Activated naive CD4-positive, alpha-beta T cell treated with anti-CD3 and anti-CD28 coated beads, Interleukin-2, amount 10 ng/mL, durations not matched to agents 7 days and 5 days (primary cell): Measurements from ENCODE around the gene DRC3.

Experiments used
- CTCF ChIA-PET: fragments of 350-600 bp; sonication (Branson Sonifier 250); formaldehyde crosslinking; loops from one replicate; lab custom pipeline; 2021; ENCODE audit warnings: antibody characterized with exemption; lab: Charles Lee
- DNase-seq: peaks from one replicate; pipeline ENCODE4 v3.0.0-alpha.2; 2020
- H3K27ac Mint-ChIP-seq: one replicate; pipeline ENCODE4 v1.8.0; 2021; ENCODE audit warnings: mild to moderate bottlenecking, moderate library complexity, mixed read lengths
- H3K27me3 Mint-ChIP-seq: one replicate; pipeline ENCODE4 v1.8.0; 2021; ENCODE audit warnings: mild to moderate bottlenecking, mixed read lengths
- H3K36me3 Mint-ChIP-seq: one replicate; pipeline ENCODE4 v1.8.0; 2021; ENCODE audit warnings: mixed read lengths
- H3K4me1 Mint-ChIP-seq: one replicate; pipeline ENCODE4 v1.8.0; 2021; ENCODE audit warnings: mixed read lengths
- H3K4me3 Mint-ChIP-seq: one replicate; pipeline ENCODE4 v1.8.0; 2021; ENCODE audit warnings: mild to moderate bottlenecking, moderate library complexity, mixed read lengths
- H3K9me3 Mint-ChIP-seq: one replicate; pipeline ENCODE4 v1.8.0; 2021; ENCODE audit warnings: mixed read lengths

DRC3 gene

DNA sequence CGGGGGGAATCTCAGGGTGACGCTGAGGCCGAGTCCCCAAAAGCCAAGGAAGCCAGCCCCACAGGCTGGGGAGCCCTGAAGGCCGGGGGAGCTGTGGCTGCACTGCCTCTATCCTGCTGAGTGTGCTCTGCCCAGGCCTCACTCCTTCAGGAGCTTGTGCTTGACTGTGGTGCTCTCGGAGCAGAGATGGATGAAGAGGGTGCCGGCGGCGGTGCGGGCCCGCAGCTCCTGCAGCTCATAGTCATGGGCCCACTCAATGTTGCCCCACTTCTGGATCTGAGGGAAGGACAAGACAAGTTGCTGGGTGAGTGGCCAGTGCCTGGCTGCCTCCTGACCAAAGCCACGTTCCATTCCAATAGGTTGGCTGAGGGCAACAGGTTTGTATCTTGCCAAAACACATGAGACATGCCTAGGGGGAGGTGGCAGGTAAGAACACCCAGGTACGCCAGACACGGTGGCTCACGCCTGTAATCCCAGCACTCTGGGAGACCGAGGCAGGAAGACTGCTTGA, 45.8 kb downstream of the DRC3 start:
- no peak for DNase-seq
- CTCF ChIA-PET: interaction anchor here (1.5 kb wide), 1 partner anchor 10 kb away, joined by 3 read pairs; no protein-coding TSS in a partner anchor
- Mint-ChIP-seq H3K36me3 (peaks cover 4% of the 10 kb centered on the region), H3K4me3 (no peak overlapping the region), H3K9me3 (no peaks in the 10 kb centered on the region), H3K27ac (no peak overlapping the region), H3K27me3 (no peaks in the 10 kb centered on the region), H3K4me1 (no peaks in the 10 kb centered on the region)

DNA sequence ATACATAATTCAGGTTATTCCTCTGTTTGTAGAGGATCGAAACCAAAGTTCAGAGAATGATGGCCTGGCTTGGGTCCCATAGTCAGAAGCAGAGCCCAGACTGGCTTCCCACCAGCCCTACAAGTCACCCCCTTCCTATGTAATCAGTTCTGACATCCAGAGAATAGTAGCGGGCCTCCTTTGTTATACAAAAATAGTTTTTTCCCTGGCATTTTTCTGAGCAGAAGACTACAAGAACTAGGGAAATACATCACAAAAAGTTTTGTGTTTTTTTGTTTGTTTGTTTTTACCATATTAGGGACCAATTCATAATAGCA, 47.1 kb downstream of the DRC3 start:
- Mint-ChIP-seq H3K27me3 (no peaks in the 10 kb centered on the region), H3K36me3 (peaks cover 4% of the 10 kb centered on the region), H3K4me3 (no peak overlapping the region), H3K4me1 (no peaks in the 10 kb centered on the region), H3K9me3 (no peaks in the 10 kb centered on the region), H3K27ac (no peak overlapping the region)
- CTCF ChIA-PET: interaction anchor here (1.5 kb wide), 1 partner anchor 11 kb away, joined by 3 read pairs; no protein-coding TSS in a partner anchor
- no peak for DNase-seq

- Mint-ChIP-seq H3K27ac (peak overlapping the region; percentile 5), H3K36me3 (peaks cover 6% of the 10 kb centered on the region), H3K4me1 (peaks cover 4% of the 10 kb centered on the region)
These were observed 48.3 kb downstream of the DRC3 start for GRCh38 chr17:18020971-18021370.

DNA sequence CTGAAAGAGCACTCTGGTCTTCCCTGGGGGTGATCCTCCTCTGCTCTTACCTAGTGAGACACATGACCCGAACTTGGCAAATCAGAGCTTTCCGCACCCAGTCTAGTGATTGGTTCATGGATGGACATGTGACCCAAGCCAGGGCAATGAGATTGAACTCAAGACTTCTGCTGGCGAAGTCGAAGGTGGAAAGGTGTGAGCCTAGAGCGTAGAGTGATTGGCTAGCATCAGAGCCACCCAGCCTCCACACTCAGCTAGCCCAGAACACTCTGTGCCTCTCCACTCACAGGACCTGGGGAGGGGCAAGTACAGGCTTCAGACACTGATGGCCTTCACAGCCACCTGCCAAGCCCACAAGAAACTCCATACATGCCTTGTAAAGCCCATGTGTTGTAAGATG, 48.7 kb downstream of the DRC3 start:
- H3K9me3 Mint-ChIP-seq: no peaks in the 10 kb centered on the region
- H3K27ac Mint-ChIP-seq: no peak overlapping the region
- H3K4me3 Mint-ChIP-seq: no peak overlapping the region
- CTCF ChIA-PET: interaction anchor here (1.3 kb wide), 1 partner anchor 36 kb away, joined by 5 read pairs; no protein-coding TSS in a partner anchor
- H3K36me3 Mint-ChIP-seq: peaks cover 6% of the 10 kb centered on the region
- H3K4me1 Mint-ChIP-seq: peaks cover 7% of the 10 kb centered on the region
- H3K27me3 Mint-ChIP-seq: no peaks in the 10 kb centered on the region
- DNase-seq: no peak

More at GRCh38 chr17:18020971-18021370, 48.3 kb downstream of the DRC3 start:
- CTCF ChIA-PET: no interaction called here
- H3K9me3 Mint-ChIP-seq: no peaks in the 10 kb centered on the region
- H3K27me3 Mint-ChIP-seq: no peaks in the 10 kb centered on the region
- DNase-seq: no peak
- H3K4me3 Mint-ChIP-seq: no peak overlapping the region

GRCh38 chr17:18025241-18025944, 52.7 kb downstream of the DRC3 start:
- CTCF ChIA-PET: interaction anchor here (0.9 to 1.6 kb wide), 2 partner anchors 31 to 135 kb away, joined by 3 to 6 read pairs; no protein-coding TSS in a partner anchor
- H3K9me3 Mint-ChIP-seq: no peaks in the 10 kb centered on the region
- peaks cover 10% of the 10 kb centered on the region for H3K36me3 Mint-ChIP-seq
- peaks cover 11% of the 10 kb centered on the region for H3K4me1 Mint-ChIP-seq
- no peaks in the 10 kb centered on the region for H3K27me3 Mint-ChIP-seq
- no peak overlapping the region for H3K4me3 Mint-ChIP-seq
- DNase-seq: no peak
- H3K27ac Mint-ChIP-seq: peak overlapping the region; percentile 0

- DNase-seq: no peak
- Mint-ChIP-seq H3K27ac (peak overlapping the region; percentile 0), H3K4me1 (peaks cover 11% of the 10 kb centered on the region), H3K9me3 (no peaks in the 10 kb centered on the region), H3K27me3 (no peaks in the 10 kb centered on the region), H3K36me3 (peaks cover 10% of the 10 kb centered on the region), H3K4me3 (no peak overlapping the region)
- CTCF ChIA-PET: interaction anchor here (1.6 kb wide), 1 partner anchor 135 kb away, joined by 6 read pairs; no protein-coding TSS in a partner anchor
These were observed 53.5 kb downstream of the DRC3 start for GRCh38 chr17:18025945-18026776.

DNA sequence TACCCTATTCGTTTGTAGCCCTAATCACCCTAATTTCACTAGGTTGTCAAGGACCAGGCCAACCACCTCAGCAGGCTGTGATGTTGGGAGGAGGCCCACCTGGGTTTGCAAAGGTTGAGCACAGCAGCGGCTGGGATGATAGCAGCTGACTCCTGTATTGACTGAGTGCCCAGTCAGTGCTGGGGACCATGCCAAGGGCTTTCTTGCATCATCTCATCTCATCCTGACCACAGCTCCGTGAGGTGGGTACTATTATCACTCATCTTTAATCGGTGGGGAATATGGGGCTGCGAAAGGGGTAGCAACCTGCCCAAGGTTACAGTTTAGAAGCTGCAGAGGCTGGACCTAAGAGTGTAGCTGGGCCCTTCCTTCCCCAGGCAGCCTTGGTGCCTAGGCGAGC, 54.6 kb downstream of the DRC3 start:
- H3K4me1 Mint-ChIP-seq: peaks cover 17% of the 10 kb centered on the region
- CTCF ChIA-PET: no interaction called here
- DNase-seq: no peak
- H3K4me3 Mint-ChIP-seq: no peak overlapping the region
- H3K27ac Mint-ChIP-seq: no peak overlapping the region
- H3K9me3 Mint-ChIP-seq: no peaks in the 10 kb centered on the region
- no peaks in the 10 kb centered on the region for H3K27me3 Mint-ChIP-seq
- H3K36me3 Mint-ChIP-seq: peaks cover 10% of the 10 kb centered on the region

DNA sequence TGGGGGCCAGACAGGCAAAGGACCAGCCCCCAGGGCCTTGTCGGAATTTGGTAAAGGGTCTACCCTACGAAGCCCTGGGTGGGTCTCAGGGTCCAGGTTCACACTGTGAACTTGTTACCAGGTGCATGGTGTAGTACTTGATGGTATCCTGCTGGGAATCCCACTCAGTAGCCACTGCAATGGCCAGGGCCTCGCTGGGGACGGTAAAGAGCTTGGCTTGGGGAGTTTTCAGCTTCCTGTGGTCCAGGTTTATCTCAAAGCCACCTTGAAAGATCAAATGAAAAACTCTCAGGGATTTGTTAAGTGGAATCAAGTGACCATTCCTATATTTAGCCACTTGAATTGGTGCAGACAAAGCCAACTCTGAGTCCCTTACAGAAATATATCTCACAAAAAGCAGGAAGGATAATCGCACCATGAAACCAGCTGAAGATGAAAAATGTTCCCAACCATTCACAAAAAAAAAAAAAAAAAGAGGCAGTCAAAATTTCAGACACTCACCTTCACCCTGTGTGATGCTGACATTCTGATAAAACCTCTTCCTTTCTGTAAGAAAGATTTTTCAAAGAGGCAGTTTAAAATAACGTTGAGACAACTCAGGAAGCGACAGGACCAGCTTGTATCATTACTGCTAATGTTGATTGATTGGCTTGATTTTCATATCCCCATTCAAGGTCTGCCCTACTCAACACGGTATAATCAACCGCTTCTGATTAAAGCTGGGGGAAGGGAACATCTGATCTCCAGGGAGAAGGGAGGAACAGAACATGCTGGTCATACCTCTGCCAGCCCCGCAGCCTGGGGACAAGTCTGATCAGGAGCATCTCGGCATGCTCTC, 55.7 kb downstream of the DRC3 start:
- Mint-ChIP-seq H3K36me3 (peaks cover 10% of the 10 kb centered on the region), H3K27ac (no peak overlapping the region), H3K9me3 (no peaks in the 10 kb centered on the region)

DNA sequence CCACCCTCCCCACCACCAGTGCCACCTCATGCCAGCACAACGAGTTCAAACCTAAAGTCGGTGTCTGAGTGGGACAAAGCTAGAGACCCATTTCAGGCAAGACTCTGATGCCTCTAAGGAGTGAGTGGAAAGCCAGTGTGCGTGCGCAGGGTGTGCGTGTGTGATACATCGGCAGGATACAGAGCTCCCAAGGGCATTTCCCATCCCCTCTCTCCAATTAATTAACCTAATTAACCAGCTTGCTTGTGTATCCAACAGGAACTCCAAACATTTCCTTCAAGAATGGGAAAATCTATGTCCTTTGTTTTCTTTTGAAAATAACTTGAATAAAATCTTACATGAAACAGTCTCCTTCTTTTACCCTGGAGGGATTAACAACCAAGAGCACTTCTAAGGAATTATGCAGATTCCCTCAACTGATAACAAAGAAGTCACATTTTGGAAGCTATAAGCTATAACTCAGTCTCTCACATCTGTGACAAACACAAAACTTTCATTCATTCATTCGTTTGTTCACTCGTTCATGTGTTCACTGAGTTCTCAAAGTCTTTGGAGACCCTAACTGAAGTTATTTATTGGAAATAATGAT, 56.4 kb downstream of the DRC3 start:
- CTCF ChIA-PET: interaction anchor here (1.0 kb wide), 2 partner anchors 110 to 221 kb away, joined by 3 to 4 read pairs; no protein-coding TSS in a partner anchor

More for the DNA sequence above, 55.7 kb downstream of the DRC3 start:
- Mint-ChIP-seq H3K4me3 (no peak overlapping the region), H3K27me3 (no peaks in the 10 kb centered on the region), H3K4me1 (peaks cover 28% of the 10 kb centered on the region)
- CTCF ChIA-PET: interaction anchor here (0.6 to 1.0 kb wide), 3 partner anchors 109 to 1811 kb away, joined by 3 to 4 read pairs (median 4); no protein-coding TSS in a partner anchor
- DNase-seq: no peak

GRCh38 chr17:18031955-18032354, 59.3 kb downstream of the DRC3 start:
- H3K4me3 Mint-ChIP-seq: no peak overlapping the region
- H3K27ac Mint-ChIP-seq: no peak overlapping the region
- peaks cover 25% of the 10 kb centered on the region for H3K4me1 Mint-ChIP-seq
- H3K27me3 Mint-ChIP-seq: no peaks in the 10 kb centered on the region
- DNase-seq: no peak
- CTCF ChIA-PET: interaction anchor here (0.9 to 5.0 kb wide), 3 partner anchors 9 to 352 kb away, joined by 3 to 43 read pairs (median 16); no protein-coding TSS in a partner anchor
- H3K36me3 Mint-ChIP-seq: peaks cover 1% of the 10 kb centered on the region
- no peaks in the 10 kb centered on the region for H3K9me3 Mint-ChIP-seq

More for the DNA sequence above, 56.4 kb downstream of the DRC3 start:
- no peak for DNase-seq
- Mint-ChIP-seq H3K27ac (no peak overlapping the region), H3K4me1 (peaks cover 33% of the 10 kb centered on the region), H3K9me3 (no peaks in the 10 kb centered on the region), H3K36me3 (peaks cover 12% of the 10 kb centered on the region), H3K4me3 (no peak overlapping the region), H3K27me3 (no peaks in the 10 kb centered on the region)

- Mint-ChIP-seq H3K27me3 (no peaks in the 10 kb centered on the region), H3K27ac (no peak overlapping the region), H3K36me3 (peaks cover 3% of the 10 kb centered on the region), H3K4me3 (no peak overlapping the region), H3K4me1 (peaks cover 41% of the 10 kb centered on the region), H3K9me3 (no peaks in the 10 kb centered on the region)
- peak; percentile 72 for DNase-seq
- CTCF ChIA-PET: interaction anchor here (0.6 to 5.0 kb wide), 16 partner anchors 33 to 678 kb away, joined by 3 to 43 read pairs (median 4); partner anchors contain the start of genes DRC3 and TOM1L2
These were observed 60.9 kb downstream of the DRC3 start for GRCh38 chr17:18033442-18034099.

DNA sequence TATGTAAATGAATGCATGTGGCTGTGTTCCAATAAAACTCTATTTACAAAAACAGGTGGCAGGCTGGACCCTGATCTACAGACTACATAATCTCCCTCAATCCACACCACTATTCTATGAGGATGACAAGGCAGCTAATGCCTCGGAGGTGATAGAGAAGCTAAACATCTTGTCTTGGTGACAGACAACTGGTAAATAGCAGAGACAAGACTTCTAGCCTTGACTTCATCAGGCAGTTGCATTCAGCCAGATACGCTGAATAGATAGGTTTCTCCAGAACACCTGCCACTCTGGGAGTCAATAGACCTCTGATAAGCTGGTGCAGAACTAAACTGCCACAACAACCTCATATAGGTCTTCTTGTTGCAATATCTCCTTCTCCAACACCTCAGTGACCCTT, 63.0 kb downstream of the DRC3 start:
- CTCF ChIA-PET: interaction anchor here (0.9 to 5.0 kb wide), 6 partner anchors 12 to 357 kb away, joined by 3 to 43 read pairs (median 4); no protein-coding TSS in a partner anchor
- H3K36me3 Mint-ChIP-seq: peaks cover 5% of the 10 kb centered on the region
- H3K27ac Mint-ChIP-seq: no peak overlapping the region
- H3K27me3 Mint-ChIP-seq: peaks cover 4% of the 10 kb centered on the region
- no peak for DNase-seq
- no peaks in the 10 kb centered on the region for H3K9me3 Mint-ChIP-seq
- H3K4me1 Mint-ChIP-seq: peaks cover 55% of the 10 kb centered on the region
- H3K4me3 Mint-ChIP-seq: no peak overlapping the region
